HEK293 (cell line): ENCODE data around the gene LIX1L.
A peak's percentile ranks its signal among the peaks of the same experiment; 100 is the strongest.

Experiments used
- CTCF ChIA-PET: fragments of 350-600 bp; formaldehyde crosslinking; extraction: SDS; loops from one replicate; lab custom pipeline; 2021; ENCODE audit warnings: antibody characterized with exemption; lab: Yijun Ruan, JAX
- POLR2A ChIA-PET: fragments of 300-600 bp; formaldehyde crosslinking; extraction: SDS; loops from one replicate; lab custom pipeline; 2020; ENCODE audit warnings: antibody characterized with exemption, inconsistent platforms; lab: Yijun Ruan, JAX
- H3K27ac ChIP-seq: fragments of 200-500 bp; sonication (Bioruptor generic); 2 replicates; pipeline ENCODE4 v1.5.1; 2014; ENCODE audit warnings: low read depth, low read length, control low read depth, inconsistent platforms; ENCODE audit errors: extremely low read depth
- H3K36me3 ChIP-seq, 2 experiments: fragments of 200-500 bp in 1 of 2; sonication (Bioruptor generic) in 1 of 2; 1 replicate in 1 of 2; 2 replicates in 1 of 2; pipeline ENCODE4 v1.5.1; 2014 to 2017; ENCODE audit warnings: inconsistent platforms in 2 of 2, low read length in 2 of 2; ENCODE audit not compliant: control insufficient read depth in 2 of 2, insufficient read depth in 1 of 2
- H3K4me1 ChIP-seq: fragments of 200-500 bp; sonication (Bioruptor generic); 2 replicates; pipeline ENCODE4 v1.5.1; 2014; ENCODE audit warnings: mild to moderate bottlenecking, low read length, inconsistent platforms; ENCODE audit not compliant: control insufficient read depth, insufficient read depth
- H3K4me3 ChIP-seq: 2 replicates; pipeline ENCODE4 v1.5.1; 2011; ENCODE audit warnings: low read depth, mild to moderate bottlenecking, control low read depth, low read length, moderate library complexity
- H3K9me3 ChIP-seq: fragments of 200-500 bp; sonication (Bioruptor generic); 2 replicates; pipeline ENCODE4 v1.5.1; 2014; ENCODE audit warnings: low read depth, low read length, inconsistent platforms; ENCODE audit not compliant: control insufficient read depth, insufficient read depth
- BCL11A ChIP-seq: fragments of 450-650 bp; formaldehyde crosslinking; IDR thresholded peaks from 2 replicates; pipeline ENCODE4 v1.5.1; 2016; ENCODE audit warnings: low read depth, missing biosample characterization, missing genetic modification characterization
- KLF7 ChIP-seq: fragments of 450-650 bp; formaldehyde crosslinking; IDR thresholded peaks from 2 replicates; pipeline ENCODE4 v1.5.1; 2016; ENCODE audit warnings: missing biosample characterization, missing genetic modification characterization, borderline replicate concordance
- REST ChIP-seq: fragments of 450-650 bp; formaldehyde crosslinking; IDR thresholded peaks from 2 replicates; pipeline ENCODE4 v1.5.1; 2016; ENCODE audit warnings: missing biosample characterization, missing genetic modification characterization
- SETDB1 ChIP-seq: IDR thresholded peaks from one replicate; pipeline ENCODE4 v1.6.1; 2017; ENCODE audit warnings: mild to moderate bottlenecking, low read length, moderate library complexity, mixed read lengths; ENCODE audit not compliant: insufficient read length
- SP7 ChIP-seq: fragments of 450-650 bp; formaldehyde crosslinking; IDR thresholded peaks from 2 replicates; pipeline ENCODE4 v1.5.1; 2016; ENCODE audit warnings: missing biosample characterization, missing genetic modification characterization
- ZBTB10 ChIP-seq: fragments of 450-650 bp; formaldehyde crosslinking; IDR thresholded peaks from 2 replicates; pipeline ENCODE4 v1.5.1; 2016; ENCODE audit warnings: missing biosample characterization, missing genetic modification characterization
- ZBTB20 ChIP-seq: fragments of 450-650 bp; formaldehyde crosslinking; IDR thresholded peaks from 2 replicates; pipeline ENCODE4 v1.5.1; 2016; ENCODE audit warnings: missing biosample characterization, missing genetic modification characterization
- ZBTB49 ChIP-seq: fragments of 450-650 bp; formaldehyde crosslinking; IDR thresholded peaks from 2 replicates; pipeline ENCODE4 v1.5.1; 2016; ENCODE audit warnings: missing biosample characterization, missing genetic modification characterization, low read depth
- ZIC2 ChIP-seq: fragments of 450-650 bp; formaldehyde crosslinking; IDR thresholded peaks from 2 replicates; pipeline ENCODE4 v1.5.1; 2016; ENCODE audit warnings: missing biosample characterization, missing genetic modification characterization
- ZNF121 ChIP-seq: fragments of 450-650 bp; formaldehyde crosslinking; IDR thresholded peaks from 2 replicates; pipeline ENCODE4 v1.5.1; 2016; ENCODE audit warnings: missing biosample characterization, missing genetic modification characterization
- ZNF221 ChIP-seq: fragments of 450-650 bp; formaldehyde crosslinking; IDR thresholded peaks from 2 replicates; pipeline ENCODE4 v1.5.1; 2017; ENCODE audit warnings: missing biosample characterization, missing genetic modification characterization, borderline replicate concordance
- ZNF311 ChIP-seq: fragments of 450-650 bp; formaldehyde crosslinking; IDR thresholded peaks from 2 replicates; pipeline ENCODE4 v1.5.1; 2017; ENCODE audit warnings: missing biosample characterization, missing genetic modification characterization, borderline replicate concordance
- ZNF549 ChIP-seq: fragments of 450-650 bp; IDR thresholded peaks from 2 replicates; pipeline ENCODE4 v1.5.1; 2018; ENCODE audit warnings: missing biosample characterization, missing genetic modification characterization, mild to moderate bottlenecking, inconsistent platforms, moderate library complexity
- ZNF600 ChIP-seq: fragments of 450-650 bp; formaldehyde crosslinking; IDR thresholded peaks from 2 replicates; pipeline ENCODE4 v1.5.1; 2016; ENCODE audit warnings: missing biosample characterization, missing genetic modification characterization
- ZNF654 ChIP-seq: fragments of 450-650 bp; formaldehyde crosslinking; IDR thresholded peaks from 2 replicates; pipeline ENCODE4 v1.5.1; 2016; ENCODE audit warnings: low read depth, missing biosample characterization, missing genetic modification characterization
- ZNF704 ChIP-seq: fragments of 450-650 bp; formaldehyde crosslinking; IDR thresholded peaks from 2 replicates; pipeline ENCODE4 v1.5.1; 2016; ENCODE audit warnings: missing biosample characterization, missing genetic modification characterization
- ZNF785 ChIP-seq: fragments of 450-650 bp; formaldehyde crosslinking; IDR thresholded peaks from 2 replicates; pipeline ENCODE4 v1.5.1; 2016; ENCODE audit warnings: missing biosample characterization, missing genetic modification characterization
- ZSCAN16 ChIP-seq: fragments of 450-650 bp; formaldehyde crosslinking; IDR thresholded peaks from 2 replicates; pipeline ENCODE4 v1.5.1; 2016; ENCODE audit warnings: missing biosample characterization, missing genetic modification characterization

The LIX1L gene

GRCh38 chr1:145952903-145953302 is 4.9 kb downstream of the LIX1L start:
- ChIA-PET POLR2A (no interaction called here), CTCF (no interaction called here)
- TF ChIP-seq ZNF549 (tag by site-specific recombination) (no peak), ZNF121 (tag by site-specific recombination) (peak; percentile 65; the same call in 1 of the 2 replicates)
- Histone ChIP-seq H3K9me3 (no peaks in the 10 kb centered on the region), H3K36me3 (peaks cover 0 to 8% of the 10 kb centered on the region in 2 experiments; a peak in 1 of 3 replicates), H3K27ac (no peak overlapping the region), H3K4me3 (no peak overlapping the region), H3K4me1 (no peaks in the 10 kb centered on the region)

GRCh38 chr1:145951526-145951925 is 6.3 kb downstream of the LIX1L start:
- H3K36me3 ChIP-seq: peaks cover 0 to 19% of the 10 kb centered on the region in 2 experiments; a peak in 1 of 3 replicates
- no peak overlapping the region for H3K27ac ChIP-seq
- TF ChIP-seq KLF7 (no peak), ZBTB49 (tag by site-specific recombination) (no peak), ZBTB10 (tag by site-specific recombination) (no peak), ZIC2 (tag by site-specific recombination) (no peak), ZBTB20 (no peak), ZNF785 (tag by site-specific recombination) (no peak), ZNF600 (no peak), ZNF221 (tag by site-specific recombination) (no peak), SP7 (tag by site-specific recombination) (no peak), ZNF311 (no peak), ZNF654 (tag by site-specific recombination) (no peak), REST (no peak), ZNF704 (tag by site-specific recombination) (no peak), ZSCAN16 (no peak), SETDB1 (no peak), BCL11A (tag by site-specific recombination) (no peak)
- TF ChIP-seq, all 188 proteins: peak for 0
- POLR2A ChIA-PET: no interaction called here
- Histone ChIP-seq H3K9me3 (no peaks in the 10 kb centered on the region), H3K4me3 (no peak overlapping the region), H3K4me1 (no peaks in the 10 kb centered on the region)
- CTCF ChIA-PET: no interaction called here
